Amygdala (tissue), 56 donors: ENCODE measurements around the gene MAP3K2.
"Not testable (repeated sequence)": the region's sequence is repeated elsewhere in the genome, so short reads cannot be mapped to it uniquely, and the experiment has no call there.

Experiments used
- DNase-seq, 56 donors: peaks; one replicate each; lab custom pipeline; 2025; lab: John Stamatoyannopoulos, UW

The MAP3K2 gene

DNA sequence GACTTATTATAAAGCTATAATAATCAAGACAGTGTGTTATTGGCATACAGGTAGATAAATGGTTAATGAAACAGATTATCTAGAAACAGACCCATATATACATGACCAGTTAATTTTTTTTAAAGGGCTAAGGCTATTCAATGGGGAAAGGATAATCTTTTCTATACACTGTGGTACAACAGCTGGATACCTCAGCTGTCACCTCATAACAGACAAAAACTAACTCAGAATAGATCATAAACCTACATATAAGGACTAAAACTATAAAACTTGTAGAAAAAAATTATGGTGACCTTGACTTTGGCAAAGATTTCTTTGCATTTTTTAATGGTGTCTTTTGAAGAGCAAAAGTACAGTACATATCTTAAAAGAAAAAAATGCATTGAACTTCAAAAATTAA lies 30.2 kb downstream of the MAP3K2 start:
- DNase-seq = no peak

DNA sequence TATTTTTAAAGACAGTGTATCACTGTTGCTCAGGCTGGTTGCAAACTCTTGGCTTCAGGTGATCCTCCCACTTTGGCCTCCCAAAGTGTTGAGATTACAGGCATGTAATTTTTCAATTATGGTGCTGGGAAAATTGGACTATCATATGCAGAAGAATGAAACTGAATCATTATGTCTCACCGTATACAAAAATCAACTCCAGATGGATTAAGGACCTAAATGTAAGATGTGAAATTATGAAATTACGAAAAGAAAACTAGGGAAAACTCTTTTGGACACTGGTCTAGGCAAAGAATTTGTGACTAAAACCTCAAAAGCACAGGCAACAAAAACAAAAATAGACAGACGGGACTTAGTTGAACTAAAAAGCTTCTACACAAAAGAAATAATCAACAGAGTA lies 31.2 kb downstream of the MAP3K2 start:
- DNase-seq = no peak

DNA sequence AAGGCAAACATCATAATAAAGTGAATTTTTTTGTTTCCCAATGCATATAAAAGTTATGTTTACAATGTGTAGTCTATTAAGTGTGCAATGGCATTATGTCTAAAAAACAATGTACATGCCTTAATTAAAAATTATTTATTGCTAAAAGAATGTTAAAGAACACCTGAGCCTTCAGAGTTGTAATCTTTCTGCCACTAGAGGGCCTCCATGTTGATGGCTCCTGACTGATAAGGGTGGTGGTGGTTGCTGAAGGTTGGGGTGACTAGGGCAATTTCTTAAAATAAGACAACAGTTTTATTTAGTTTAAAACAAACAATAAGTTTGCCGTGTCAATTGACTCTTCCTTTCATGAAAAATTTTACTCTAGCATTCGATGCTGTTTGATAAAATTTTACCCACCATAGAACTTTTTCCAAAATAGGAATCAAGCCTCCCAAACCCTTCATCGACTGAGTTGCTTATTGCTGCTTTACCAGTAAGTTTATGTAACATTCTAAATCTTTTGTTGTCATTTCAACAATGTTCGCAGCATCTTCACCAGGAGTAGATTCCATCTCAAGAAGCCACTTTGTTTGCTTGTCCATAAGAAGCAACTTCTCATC lies 32.3 kb downstream of the MAP3K2 start:
- no peak for DNase-seq

DNA sequence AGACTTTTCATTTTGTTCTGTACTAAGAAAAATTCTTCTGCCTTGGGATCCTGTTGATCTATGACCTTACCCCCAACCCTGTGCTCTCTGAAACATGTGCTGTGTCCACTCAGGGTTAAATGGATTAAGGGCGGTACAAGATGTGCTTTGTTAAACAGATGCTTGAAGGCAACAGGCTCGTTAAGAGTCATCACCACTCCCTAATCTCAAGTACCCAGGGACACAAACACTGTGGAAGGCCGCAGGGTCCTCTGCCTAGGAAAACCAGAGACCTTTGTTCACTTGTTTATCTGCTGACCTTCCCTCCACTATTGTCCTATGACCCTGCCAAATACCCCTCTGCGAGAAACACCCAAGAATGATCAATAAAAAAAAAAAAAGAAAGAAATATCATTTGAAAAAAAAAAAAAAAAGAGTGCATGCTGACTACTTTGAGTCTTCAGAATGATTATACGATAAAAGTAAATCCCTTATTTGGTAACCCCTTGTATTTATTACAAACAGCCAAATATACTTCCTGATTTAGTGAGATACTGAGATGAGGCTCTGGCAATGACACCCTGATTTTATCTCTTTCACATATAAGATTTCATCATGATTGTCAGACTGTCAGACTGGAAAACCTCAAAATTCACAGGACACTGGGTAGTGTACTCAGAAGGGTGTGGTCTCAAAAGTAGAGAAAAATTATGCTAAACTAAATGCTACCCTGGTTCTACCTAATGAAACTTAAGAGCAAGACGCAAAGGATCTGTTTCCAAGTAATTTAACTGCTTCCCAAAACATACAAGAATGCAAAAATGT lies 33.7 kb downstream of the MAP3K2 start:
- not testable (repeated sequence) for DNase-seq

DNA sequence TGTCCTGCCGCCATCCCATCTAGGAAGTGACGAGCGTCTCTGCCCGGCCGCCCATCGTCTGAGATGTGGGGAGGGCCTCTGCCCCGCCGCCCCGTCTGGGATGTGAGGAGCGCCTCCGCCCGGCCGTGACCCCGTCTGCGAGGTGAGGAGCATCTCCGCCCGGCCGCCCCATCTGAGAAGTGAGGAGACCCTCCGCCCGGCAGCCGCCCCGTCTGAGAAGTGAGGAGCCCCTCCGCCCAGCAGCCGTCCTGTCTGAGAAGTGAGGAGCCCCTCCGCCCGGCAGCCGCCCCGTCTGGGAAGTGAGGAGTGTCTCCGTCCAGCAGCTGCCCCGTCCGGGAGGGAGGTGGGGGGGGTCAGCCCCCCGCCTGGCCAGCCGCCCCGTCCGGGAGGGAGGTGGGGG lies 34.6 kb downstream of the MAP3K2 start:
- DNase-seq = not testable (repeated sequence)

DNA sequence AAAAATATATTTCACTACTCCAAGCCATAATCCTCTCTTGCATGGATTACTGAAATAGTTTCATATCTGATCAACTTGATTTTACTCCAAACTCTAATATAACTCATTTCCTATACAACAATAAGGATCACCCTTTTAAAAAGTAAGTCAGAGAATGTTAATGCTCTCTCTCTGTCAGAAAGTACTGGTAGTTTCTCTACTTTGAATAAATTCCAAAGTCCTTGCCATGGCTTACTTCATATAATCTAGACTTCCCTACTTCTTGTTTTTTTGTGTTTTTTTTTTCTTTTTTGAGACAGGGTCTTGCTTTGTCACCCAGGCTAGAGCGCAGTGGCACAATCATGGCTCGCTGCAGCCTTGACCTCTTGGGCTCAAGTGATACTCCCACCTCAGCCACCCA lies 36.2 kb downstream of the MAP3K2 start:
- no peak for DNase-seq

DNA sequence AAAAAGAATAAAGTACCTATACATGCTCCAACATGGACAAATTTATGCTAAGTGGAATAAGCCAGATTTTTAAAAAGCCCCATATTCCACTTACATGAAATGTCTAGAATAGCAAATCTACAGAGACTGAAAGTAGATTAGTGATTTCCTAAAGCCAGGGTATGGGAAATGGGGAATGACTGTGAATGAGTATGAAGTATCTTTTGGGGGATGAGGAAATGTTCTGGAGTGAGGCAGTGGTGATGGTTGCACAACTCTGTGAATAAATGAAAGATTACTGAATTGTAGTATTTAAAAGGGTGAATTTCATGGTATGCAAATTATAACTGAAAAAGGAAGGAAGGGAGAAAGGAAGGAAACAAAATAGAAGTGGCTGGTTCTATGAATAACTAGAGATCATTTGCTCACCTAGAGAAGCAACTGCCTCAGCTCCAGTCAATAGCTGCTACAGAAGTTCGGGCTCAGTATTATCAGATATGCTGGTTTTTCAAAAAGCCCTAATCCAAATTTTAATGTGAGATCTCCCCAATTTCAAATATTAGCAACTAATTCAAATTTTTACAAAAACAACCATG lies 39.3 kb downstream of the MAP3K2 start:
- DNase-seq = no peak

DNA sequence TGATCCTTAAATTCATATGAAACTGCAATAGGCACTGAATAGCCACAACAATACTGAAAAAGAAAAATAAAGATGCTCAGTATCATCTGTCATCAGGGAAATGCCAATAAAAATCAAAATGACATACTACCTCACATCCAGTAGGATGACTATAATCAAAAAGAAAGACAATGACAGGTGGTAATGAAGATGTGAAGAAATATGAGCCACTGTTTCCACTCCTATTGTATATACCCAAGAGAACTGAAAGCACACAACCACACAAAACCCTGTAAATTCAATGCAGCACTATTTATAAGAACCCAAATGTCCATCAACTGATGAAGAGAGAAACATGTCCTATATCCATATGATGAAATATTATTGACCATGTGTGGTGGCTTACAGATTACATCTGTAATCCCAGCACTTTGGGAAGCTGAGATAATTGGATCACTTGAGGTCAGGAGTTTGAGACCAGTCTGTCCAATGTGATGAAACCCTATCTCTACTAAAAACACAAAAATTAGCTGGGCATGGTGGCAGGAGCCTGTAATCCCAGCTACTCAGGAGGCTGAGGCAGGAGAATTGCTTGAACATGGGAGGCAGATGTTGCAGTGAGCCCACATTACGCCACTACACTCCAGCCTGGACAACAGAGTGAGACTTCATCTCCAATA lies 39.9 kb downstream of the MAP3K2 start:
- no peak for DNase-seq

DNA sequence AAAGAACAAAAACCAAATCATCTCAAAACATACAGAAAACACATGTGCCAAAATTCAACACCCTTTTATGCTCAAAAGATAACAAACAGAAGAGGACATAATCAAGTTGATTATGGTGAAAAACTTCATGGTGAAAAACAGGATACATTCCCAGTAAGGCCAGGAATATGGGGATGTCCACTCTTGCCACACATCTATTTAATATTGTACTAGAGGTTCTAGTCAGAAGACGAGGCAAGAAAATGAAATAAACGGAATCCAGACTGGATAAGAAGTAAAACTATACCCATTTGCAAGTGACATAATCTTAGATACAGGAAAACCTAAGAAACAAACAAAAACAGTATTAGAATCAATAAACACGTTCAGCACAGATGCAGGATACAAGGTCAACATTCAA lies 40.8 kb downstream of the MAP3K2 start:
- DNase-seq = no peak

DNA sequence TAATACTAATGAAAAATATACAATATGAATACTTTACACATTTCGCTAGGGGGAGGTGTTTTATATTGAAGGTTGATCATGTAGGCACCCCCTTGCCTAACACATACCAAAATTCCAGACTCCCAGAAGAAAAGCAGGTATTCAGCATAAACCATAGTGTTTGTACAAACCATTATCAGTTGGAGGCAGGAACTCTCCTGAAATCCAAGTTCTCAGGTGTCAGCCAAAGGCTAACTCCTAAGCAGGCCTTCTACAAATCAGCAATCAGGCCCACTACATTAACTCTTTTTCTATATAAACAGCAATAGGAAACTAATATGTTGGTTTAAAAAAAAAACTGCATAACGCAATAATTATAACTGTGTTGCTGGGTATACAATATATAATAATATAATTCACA lies 44.5 kb downstream of the MAP3K2 start:
- no peak for DNase-seq

DNA sequence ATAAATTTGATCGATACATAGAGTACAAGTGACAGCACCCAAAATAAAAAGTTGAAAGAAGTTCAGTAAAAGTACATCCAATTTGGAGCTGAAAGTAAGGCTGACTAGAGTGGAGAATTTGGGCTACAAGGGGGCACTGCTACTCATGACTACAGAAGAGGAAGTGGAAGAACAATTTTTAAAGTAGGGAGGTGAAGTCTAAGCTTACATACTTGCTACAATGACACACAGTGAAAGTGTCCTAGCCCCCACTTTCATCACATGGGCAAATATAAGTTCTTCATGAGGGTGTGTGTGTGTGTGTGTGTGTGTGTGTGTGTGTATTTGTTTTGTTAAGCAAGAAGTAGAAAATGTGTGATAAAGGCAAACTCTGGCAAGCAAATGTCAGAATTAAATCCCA lies 45.7 kb downstream of the MAP3K2 start:
- DNase-seq = no peak

DNA sequence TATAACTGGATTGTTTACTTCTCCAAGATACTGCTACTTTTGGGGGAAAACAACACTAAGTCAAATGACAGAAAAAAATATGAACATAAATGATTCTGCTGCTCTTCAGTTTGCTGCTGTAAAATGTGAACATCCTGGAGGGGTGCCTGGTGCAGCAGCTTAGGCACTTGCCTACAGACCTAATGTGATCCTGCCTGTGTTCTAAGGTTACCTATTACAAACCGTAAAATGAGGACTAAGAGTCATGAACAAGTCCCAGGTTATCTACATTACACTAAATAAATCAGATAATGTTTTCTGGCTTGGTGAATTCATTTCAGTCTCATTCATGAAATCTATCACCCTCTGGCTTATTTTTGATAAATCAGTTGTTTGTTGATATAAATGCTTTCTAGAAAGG lies 55.4 kb downstream of the MAP3K2 start:
- DNase-seq = no peak

DNA sequence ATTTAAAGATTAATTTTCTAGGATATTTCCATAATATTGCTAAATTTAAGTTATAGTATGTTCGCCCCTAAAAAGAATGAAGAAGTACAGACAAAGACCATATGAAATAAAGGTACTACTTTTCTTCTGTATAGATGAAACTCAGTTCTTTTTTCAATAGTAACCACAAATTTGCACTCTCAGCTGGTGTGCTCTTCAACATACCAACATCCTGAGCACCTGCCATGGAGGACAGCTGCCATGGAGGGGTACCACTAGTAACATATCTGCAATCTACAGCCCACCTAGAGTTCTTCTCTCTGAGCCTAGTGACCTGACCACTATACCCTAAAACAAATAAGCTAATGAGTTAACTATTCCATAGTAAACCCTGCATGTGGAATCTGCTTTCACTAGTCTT lies 57.0 kb downstream of the MAP3K2 start:
- DNase-seq = no peak

DNA sequence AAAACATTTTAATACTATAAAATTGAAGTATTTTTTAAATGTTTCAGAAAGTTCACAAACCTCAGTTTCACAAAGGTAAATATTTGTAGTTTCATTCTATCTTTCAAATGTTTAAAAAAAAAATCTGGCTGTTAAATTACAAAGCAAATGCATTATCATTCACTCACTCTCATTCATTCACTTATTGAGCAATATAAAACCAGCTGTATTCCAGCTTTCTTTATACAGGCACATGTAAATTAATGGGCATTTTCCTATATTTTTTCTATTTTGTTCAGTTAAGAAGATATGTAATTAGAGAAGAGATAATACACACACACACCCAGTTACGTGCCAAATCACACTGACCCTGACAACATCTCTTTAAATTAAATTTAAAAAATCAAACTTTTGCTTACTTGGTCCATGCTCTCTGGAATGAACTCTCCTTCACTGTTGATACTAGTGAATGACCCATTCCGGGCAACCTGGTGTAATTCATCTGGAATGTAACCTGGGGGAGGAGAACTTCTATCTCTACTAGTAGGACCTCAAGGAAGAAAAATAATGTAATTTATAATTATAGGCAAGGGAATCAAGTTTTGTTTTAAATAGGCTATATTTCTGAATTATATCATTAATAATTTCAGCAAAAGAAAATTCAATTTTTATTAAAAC lies 61.4 kb downstream of the MAP3K2 start:
- DNase-seq = no peak

DNA sequence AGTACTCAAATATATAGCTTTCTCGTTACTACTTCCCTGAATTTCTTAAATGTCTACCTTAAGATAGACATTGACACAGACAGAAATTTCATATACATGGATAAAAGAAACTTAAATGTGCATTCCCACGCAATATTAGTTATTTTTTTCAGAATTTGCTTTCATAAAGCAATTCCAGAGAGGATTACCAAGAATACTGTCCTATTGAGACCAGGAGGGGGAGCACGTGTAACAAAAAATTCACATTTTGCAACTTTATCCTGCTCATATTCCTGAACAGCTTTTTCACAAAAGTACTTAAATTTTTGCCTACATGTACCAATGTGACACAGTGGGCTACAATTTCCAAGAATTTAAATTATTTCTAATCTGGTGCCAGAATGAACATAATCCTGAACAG lies 63.1 kb downstream of the MAP3K2 start:
- DNase-seq = peak in 2 of 56 donors; percentile 16 to 35

DNA sequence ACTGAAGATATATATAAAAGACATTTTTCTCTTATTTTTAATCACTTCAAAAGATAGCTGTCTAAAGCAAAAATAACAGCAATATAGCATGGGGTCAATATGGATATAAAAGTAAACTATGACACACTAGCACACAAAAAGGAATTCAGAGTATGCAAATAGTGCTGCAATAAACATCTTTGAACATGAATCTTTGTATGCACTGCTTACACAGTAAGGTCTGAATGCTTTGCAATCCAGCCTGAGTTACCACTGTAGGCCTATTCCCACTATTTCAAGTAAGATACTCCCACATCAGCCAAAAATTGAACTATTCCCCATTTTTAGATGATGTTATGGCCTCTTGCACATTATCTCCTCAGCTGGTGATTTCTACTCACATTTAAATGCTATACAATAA lies 66.5 kb downstream of the MAP3K2 start:
- DNase-seq = no peak

DNA sequence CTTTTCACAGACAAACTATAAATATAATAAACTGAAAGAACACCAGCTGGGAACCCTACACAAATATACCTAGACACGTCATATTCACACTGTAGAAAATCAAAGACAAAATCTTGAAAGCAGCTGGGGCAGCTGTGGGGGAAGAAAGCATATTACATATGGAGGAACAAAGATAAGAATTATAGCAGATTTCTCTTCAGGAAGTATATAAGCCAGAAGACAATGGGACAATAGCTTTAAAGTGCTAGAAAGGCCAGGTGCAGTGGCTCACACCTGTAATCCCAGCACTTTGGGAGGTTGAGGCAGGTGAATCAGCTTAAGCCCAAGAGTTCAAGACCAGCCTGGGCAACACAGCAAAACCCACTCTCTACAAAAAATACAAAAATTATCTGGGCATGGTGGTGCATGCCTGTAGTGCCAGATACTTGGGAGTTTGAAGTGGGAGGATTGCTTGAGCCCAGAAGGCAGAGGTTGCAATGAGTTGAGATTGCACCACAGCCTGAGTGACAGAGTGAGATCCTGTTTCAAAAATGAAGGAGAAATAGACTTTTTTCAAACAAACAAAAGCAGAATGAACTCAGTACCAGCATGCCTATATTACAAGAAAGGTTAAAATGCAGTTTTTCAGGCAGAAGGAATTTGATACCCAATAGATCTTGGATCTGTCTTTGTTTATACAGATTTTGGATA lies 67.0 kb downstream of the MAP3K2 start:
- no peak for DNase-seq

DNA sequence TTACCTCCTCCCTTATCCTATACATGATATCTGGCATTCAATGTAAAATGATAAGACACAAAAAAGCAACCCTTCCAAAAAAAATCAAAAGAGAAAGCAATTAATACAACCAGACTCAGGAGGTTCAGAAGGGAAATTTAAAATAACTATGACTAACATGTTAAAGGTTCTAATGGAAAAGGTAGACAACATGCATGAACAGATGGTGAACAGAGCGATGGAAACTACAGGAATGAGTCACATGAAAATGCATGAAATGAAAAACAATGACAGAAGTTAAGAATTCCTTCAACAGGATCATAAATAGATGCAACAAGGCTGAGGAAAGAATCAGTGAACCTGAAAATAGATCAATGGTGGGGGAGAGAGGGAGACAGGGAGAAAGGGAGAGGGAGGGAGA lies 67.7 kb downstream of the MAP3K2 start:
- no peak for DNase-seq

DNA sequence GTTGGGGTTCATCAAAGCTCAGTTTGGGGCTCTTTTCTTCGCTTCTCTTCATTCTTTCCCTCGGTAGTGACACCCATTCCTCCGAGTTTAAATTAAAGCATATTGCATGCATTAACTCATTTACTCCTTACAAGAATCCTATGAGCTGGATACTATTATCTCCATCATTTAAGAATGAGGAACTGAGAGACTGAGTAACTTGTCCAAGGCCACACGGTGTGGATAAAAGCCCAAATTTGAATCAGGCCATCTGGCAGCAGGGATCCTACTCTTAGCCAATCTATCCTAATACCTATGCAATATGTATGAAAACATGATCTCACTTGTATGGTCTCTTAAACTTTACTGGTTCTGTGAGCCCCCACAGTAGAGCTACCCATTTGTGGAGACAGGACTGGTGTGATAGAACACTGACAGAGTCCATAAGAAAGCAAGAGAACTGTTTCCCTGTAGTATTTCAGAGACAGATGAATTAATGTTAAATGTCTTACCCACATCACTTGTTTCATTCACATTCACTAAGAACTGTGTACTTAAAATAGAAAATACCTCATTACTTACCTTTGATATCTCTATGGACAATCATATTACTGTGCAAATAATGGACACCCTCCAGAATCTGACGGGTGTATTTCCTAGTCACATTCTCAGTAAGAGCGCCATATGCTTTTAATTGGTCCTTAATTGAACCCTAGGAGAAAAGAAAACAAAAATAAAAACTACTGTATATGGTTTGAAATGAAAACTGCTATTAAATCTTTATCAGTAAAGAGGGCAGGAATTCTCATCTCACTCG lies 73.4 kb downstream of the MAP3K2 start:
- no peak for DNase-seq

DNA sequence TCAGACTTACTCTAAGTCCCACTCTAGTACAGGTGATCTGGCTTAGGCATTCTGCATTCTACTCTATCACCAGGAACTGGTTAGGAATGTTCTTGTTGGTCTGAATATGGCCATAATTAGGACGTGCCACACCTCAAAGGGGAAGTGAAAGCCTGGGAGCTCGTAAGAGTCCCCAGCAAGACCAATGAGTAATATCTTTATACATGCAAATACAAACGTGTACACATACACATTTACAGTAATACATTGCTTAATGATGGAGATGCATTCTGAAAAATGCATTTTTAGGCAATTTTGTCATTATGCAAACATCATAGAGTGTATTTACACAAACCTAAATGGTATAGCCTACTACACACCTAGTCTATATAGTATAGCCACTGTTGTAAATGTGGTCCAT lies 74.4 kb downstream of the MAP3K2 start:
- no peak for DNase-seq
